ENCODE results near the gene RGS18.
"Not testable (repeated sequence)": the region's sequence is repeated elsewhere in the genome, so short reads cannot be mapped to it uniquely, and the experiment has no call there.

RGS18 gene

GRCh38 chr1:192159781-192160180, 1.5 kb downstream of the RGS18 start:
- H3K4me3 ChIP-seq (ENCODE audit: low read depth, low read length): no peak overlapping the region

GRCh38 chr1:192160196-192160595, 1.9 kb downstream of the RGS18 start:
- ChIA-PET POLR2A (no interaction called here), CTCF (no interaction called here)
- no peak overlapping the region for H3K4me3 ChIP-seq (ENCODE audit: low read depth, low read length)
- TF ChIP-seq CTCF (IDR thresholded peaks at IDR 0.05; ENCODE audit: insufficient read depth, low read length, missing control alignments): no peak
- DNase-seq (ENCODE audit: low read depth, low spot score): no peak

More at GRCh38 chr1:192159781-192160180, 1.5 kb downstream of the RGS18 start:
- no peak for TF ChIP-seq CTCF (IDR thresholded peaks at IDR 0.05; ENCODE audit: insufficient read depth, low read length, missing control alignments)
- ChIA-PET POLR2A (no interaction called here), CTCF (no interaction called here)
- no peak for DNase-seq (ENCODE audit: low read depth, low spot score)

GRCh38 chr1:192161976-192162375, 3.7 kb downstream of the RGS18 start:
- ChIA-PET CTCF (no interaction called here), POLR2A (no interaction called here)
- DNase-seq (ENCODE audit: low read depth, low spot score): no peak
- TF ChIP-seq CTCF (IDR thresholded peaks at IDR 0.05; ENCODE audit: insufficient read depth, low read length, missing control alignments): no peak
- H3K4me3 ChIP-seq (ENCODE audit: low read depth, low read length): no peak overlapping the region

GRCh38 chr1:192162376-192162775, 4.1 kb downstream of the RGS18 start:
- DNase-seq (ENCODE audit: low read depth, low spot score): no peak
- POLR2A ChIA-PET: no interaction called here
- no peak overlapping the region for H3K4me3 ChIP-seq (ENCODE audit: low read depth, low read length)
- TF ChIP-seq CTCF (IDR thresholded peaks at IDR 0.05; ENCODE audit: insufficient read depth, low read length, missing control alignments): no peak
- CTCF ChIA-PET: no interaction called here

- DNase-seq (ENCODE audit: low read depth, low spot score); CTCF ChIA-PET; H3K4me3 ChIP-seq (ENCODE audit: low read depth, low read length); POLR2A ChIA-PET: not testable (repeated sequence)
These were observed 6.7 kb downstream of the RGS18 start for GRCh38 chr1:192165002-192165401.

- ChIA-PET POLR2A (no interaction called here), CTCF (no interaction called here)
- TF ChIP-seq CTCF (IDR thresholded peaks at IDR 0.05; ENCODE audit: insufficient read depth, low read length, missing control alignments): no peak
- no peak overlapping the region for H3K4me3 ChIP-seq (ENCODE audit: low read depth, low read length)
- no peak for DNase-seq (ENCODE audit: low read depth, low spot score)
These were observed 8.7 kb downstream of the RGS18 start for GRCh38 chr1:192167011-192167410.

GRCh38 chr1:192167911-192168700, 9.8 kb downstream of the RGS18 start:
- POLR2A ChIA-PET: no interaction called here
- CTCF ChIA-PET: no interaction called here
- no peak for DNase-seq (ENCODE audit: low read depth, low spot score)
- no peak overlapping the region for H3K4me3 ChIP-seq (ENCODE audit: low read depth, low read length)
- no peak for TF ChIP-seq CTCF (IDR thresholded peaks at IDR 0.05; ENCODE audit: insufficient read depth, low read length, missing control alignments)

Measured in AG04449 (cell line).